CMK (cell line): ENCODE measurements around the gene ADARB2.
"Not testable (repeated sequence)": the region's sequence is repeated elsewhere in the genome, so short reads cannot be mapped to it uniquely, and the experiment has no call there.

Source experiments
- DNase-seq: peaks from one replicate; pipeline ENCODE4 v3.0.0-alpha.2; 2010; ENCODE audit warnings: low read depth

ADARB2 gene

DNA sequence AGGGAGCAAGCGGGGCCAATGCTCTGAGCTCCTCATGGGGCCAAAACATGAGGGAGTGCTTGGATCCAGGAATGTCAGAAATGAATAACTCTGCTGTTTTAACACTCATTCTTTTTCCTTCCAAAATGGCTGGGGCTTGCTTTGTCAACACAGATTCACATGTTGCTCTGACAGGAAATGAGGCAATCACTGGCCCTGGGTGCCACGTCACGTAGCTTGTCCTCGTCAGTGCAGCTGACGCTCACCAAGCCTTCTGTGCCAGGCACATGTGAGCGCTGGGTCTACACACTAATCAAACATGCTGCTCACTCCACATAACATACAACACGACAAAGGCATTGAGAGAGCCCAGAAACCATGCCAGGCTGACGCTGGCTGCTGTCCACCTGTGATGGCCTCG, 482.2 kb downstream of the ADARB2 start:
- no peak for DNase-seq

DNA sequence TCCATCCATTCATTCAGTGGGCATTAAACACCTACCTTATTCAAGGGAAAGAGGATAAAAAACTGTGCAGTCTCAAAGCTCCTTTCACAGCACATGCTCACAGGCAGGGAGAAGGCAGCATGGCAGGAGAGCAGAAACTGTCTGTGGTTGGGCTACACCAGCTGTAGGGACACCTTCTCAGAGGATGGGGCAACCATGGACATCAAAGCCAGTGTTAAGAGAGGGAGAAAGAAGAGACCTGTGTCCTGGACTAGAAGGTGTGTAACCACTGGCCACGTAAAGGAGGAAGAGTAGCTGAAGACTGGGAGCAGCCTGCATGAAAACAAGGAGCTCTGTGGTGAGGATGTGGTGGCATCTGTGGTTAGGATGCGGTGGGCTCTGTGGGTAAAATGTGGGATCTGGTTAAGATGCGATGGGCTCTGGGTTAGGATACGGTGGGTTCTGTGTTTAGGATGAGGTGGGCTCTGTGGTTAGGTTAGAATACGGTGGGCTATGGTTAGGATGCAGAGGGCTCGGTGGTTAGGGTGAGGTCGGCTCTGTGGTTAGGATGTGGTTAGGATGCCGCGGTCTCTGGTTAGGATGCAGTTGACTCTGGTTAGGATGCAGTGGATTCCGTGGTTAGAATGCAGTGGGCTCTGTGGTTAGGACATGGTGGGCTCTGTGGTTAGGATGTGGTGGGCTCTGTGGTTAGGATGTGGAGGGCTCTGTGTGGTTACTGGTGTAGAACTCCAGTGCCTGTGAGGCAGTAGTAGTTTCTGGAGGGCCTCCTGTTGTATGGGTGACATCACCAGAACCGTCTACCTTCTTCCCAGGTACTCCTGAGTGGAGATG, 483.6 kb downstream of the ADARB2 start:
- no peak for DNase-seq

DNA sequence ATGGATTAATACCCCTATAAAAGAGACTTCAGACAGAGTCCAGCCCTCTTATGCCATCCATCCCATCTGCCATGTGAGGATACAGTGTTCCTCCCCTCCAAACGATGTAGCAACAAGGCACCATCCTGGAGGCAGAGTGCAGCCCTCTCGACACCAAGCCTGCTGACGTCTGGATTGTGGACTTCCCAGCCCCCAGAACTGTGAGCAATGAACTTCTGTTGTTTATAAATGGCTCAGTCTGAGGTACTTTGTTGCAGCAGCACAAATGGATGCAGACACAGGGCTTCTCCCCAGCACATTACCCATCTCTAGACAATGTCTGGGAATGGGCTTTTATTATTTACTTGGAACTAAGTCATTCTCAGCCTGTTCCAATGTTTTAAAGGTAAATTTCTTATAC, 485.6 kb downstream of the ADARB2 start:
- no peak for DNase-seq

DNA sequence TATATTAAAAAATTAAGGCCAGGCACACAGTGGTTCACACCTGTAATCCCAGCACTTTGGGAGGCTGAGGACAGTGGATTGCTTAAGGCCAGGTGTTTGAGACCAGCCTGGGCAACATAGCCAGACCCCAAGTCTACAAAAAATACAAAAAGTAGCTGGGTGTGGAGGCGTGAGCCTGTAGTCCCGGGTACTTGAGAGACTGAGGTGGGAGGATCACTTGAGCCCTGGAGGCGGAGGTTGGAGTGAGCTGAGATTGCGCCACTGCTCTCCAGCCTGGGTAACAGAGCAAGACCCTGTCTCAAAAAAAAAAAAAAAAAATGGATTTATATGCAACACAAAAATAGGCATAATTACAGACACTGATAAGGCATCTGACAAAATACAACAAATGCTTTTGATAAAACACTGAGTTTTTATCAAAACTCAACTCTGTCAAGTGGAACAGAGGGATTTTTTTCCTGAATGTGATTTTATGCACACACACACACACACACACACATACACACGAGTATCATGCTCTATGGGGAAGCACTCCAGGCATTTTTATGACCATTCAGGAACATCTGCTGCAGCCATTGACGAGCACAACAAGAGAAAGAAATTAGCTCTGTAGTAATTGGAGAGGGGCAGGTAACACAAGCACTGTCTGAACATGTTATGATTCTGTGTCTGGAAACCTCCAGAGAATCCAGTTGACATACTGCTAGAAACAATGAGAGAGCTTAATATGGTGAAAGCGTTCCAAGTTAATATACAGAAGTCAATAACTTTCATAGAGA, 488.0 kb downstream of the ADARB2 start:
- DNase-seq: no peak

DNA sequence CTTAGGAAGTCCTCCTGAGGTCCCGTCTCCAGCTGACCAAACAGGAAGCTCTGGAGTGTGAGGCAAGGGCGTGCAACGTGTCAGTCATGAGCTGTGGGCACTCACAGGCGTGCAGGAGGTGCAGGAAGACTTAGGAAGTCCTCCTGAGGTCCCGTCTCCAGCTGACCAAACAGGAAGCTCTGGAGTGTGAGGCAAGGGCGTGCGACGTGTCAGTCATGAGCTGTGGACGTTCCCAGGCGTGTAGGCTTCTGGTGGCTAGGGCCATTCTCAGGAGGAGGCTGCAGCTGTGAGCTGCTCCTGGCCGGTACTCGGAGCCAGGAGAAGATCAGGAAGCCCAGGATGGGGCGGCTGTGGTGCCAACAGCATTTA, 489.1 kb downstream of the ADARB2 start:
- not testable (repeated sequence) for DNase-seq

DNA sequence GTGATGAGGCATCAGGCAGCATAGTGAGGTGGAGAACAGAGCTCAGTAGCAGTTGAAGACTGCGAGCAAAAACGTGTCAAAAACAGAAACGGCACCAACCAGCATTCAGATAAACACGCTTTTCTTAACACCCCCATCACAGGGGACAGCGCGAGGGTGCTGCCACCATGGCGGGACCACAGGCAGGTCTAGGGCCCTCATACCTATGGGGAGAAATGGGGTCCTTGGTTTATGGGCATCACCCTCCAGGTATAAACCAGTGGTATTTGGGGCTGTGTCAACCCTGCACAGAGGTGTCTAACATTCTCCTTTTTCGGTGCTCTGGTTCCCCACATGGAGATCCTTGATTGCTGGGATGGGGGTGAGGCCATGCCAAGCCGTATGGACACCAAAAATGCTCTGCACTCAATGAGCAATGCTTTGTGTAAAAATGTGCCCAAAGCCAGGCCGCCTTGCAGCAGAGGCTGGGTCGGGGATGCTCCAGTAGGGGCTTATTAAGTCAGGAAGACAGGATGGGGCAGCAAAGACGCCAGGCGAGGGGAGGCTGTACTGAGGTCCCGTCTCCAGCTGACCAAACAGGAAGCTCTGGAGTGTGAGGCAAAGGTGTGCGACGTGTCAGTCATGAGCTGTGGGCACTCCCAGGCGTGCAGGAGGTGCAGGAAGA, 489.6 kb downstream of the ADARB2 start:
- DNase-seq: no peak

DNA sequence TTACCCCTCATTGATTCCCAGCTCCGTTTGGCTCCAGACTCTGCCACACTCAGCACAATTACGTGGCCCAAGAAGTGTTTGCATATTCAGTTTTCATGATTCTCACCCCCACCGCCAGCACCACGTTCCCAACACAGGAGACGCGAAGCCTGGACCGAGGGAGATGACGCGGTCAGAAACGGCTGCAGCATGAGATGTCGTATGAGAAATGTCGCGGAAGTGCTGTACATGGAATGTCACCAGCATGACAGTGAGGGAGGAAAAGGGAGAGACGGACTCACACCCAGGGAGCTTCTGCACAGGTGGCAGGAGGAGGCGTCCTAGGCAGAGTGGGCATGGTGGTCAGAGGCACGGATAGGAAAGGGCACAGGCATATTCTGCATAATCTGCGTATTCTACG, 492.8 kb downstream of the ADARB2 start:
- DNase-seq: no peak

DNA sequence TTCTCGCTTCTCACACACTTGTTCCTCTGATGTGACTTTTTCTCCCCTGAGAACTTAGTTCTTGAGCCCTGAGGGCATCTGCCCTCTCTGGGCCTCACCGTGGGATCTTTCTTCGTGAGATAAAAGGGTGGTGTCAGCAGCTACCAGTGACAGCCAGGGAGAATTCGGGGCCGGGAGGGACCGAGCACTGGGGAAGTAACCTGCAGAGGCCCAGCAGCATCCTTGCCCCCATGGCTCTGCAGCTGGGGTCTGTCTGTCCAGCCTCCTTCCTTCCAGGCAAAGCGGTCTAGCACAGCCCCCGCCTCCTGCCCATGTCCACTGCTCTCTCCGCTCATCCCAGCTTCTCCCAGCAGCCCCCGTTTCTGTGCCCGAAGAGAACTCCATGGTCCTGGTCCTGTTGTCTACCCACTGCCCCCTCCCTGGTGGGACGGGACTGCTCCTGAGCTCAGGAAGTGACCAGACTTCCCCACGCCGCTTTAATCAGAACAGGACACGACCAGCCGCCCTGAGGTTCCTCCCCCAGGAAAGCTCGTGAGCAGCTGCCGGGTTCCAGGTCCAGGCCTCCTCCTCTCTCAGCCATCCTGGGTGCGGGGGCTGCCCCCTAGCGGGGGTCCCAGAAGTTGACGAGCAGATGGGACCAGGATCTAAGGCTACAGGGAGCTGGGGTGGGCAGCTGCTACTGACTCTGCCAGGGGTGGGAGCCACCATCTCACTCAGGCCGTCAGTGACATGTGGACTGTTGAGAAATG, 493.7 kb downstream of the ADARB2 start:
- DNase-seq: no peak

DNA sequence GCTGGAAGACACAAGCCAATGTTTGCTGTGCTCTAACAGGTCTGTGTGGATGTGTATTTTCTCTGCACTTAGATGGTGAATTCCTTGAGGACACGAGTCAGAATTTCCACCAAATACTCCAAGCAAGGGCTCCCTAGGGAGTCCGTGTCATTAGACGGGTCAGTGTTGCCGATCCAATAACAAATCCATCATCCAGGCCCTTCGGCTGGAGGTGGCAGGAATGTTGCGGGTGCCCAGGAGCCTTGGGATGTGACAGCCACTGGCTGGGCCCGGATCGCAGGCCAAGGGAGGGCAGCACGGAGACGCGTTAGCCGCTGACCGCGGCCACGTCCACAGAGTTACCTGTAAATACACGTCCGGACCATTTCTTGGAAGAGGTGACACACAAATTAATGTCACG, 494.4 kb downstream of the ADARB2 start:
- no peak for DNase-seq

DNA sequence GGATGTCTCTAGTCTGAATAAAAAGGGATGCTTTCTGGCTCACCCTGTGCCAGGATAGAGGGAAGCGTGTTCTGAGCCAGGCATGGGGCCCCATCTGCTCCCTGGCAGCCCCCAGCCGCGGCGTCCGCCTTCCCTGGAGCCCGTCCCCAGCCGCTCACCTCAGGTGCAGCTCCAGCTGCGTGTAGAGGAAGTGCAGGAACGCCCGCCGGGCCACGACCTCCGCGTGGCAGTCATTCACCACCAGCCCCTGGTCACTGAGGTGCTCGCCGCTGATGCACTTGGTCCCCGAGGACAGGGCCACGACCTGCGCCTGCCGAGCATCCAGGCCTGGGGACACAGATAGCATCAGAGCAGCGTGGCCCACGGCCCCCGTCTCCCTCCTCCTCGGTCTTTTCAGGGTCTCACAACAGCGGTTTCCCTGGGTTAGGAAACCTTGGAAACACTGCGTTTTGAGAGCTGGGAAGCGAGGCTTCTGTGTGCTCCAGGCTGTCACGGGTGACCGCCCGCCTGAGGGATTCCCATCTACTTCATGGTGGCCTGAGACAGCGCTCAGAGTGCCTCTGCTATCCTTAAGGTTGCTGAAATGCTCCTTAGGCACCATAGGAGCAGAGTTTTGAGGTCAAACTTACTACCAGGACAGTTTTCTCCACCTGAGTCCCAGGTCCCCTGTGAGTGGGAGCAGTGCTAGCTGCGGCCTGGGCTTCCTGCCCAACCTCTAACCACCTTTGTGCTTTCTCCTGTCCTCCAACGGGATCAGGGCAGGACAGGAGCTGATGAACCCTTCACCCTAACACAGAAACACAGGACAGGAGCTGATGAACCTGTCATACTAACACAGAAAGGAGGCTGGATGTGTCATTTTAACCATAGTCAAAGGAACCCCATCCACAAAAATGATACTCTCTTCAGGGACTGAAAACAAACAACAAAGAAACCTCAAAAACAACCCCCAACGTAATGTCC, 495.1 kb downstream of the ADARB2 start:
- no peak for DNase-seq

DNA sequence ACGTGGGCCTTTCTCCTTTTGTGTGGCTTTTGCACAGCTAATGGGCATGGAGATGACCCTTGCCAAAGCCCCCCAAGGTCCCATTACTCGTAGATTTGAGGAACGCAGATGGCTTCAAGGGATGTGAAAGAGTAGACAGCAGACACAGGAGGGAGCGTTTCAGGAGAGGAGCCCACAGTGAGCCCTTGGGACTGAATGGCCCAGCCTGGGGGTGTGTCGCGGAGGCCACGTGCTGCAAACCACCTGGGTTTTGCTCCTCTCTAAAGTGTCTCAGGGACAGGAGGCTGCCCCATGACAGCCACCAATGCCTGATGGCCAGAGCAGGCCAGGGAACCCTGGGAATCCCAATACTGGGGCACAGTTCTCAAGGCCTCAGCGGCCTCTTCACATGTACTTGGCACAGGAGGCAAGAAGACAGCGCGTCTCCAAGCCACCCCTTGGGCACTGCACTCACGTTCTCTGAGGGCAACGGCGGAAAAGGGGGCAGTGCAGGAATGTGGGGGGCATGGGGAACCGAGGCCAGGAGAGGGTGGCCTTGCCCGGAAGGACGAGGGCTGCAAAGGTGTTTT, 495.9 kb downstream of the ADARB2 start:
- DNase-seq: no peak

DNA sequence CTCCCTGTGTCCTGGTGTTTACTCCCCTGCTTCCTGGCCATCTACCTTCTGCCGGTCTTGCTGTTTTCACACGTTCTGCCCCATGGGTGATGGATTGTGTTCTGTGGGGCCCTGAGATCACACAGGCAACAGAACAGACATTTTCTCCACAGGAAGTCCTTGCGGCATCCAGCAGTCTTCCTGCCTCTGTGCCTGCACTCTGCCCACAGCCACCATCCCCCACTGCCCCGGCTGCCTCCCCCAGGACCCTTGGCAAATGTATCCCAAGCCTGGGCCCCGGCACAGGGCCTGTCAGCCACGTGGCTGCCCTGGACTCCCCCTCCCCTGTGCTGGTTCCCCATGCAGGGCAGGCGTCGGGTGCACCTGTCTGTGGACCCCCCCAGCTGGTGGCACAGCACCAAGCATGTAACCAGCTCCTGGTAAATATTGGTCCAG, 497.0 kb downstream of the ADARB2 start:
- no peak for DNase-seq

DNA sequence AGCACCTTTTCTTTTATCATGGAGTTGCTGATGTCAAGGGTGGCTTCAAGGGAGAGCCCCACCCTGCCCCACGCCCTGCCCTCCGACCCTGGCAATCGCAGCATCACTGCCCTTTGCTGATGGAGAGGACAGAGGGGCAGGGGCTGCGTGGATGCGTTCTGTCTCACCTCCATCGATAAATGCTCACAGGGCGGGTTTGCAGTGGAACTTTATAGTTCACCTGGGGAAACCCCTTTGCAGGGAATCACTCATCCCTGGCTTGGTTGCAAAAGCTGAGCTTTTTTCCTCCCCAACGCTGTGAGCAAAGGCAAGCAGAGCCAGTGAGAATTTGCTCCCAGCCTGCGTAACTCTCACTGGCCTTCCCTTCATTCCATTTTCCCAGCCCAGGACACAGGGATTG, 504.3 kb downstream of the ADARB2 start:
- no peak for DNase-seq

DNA sequence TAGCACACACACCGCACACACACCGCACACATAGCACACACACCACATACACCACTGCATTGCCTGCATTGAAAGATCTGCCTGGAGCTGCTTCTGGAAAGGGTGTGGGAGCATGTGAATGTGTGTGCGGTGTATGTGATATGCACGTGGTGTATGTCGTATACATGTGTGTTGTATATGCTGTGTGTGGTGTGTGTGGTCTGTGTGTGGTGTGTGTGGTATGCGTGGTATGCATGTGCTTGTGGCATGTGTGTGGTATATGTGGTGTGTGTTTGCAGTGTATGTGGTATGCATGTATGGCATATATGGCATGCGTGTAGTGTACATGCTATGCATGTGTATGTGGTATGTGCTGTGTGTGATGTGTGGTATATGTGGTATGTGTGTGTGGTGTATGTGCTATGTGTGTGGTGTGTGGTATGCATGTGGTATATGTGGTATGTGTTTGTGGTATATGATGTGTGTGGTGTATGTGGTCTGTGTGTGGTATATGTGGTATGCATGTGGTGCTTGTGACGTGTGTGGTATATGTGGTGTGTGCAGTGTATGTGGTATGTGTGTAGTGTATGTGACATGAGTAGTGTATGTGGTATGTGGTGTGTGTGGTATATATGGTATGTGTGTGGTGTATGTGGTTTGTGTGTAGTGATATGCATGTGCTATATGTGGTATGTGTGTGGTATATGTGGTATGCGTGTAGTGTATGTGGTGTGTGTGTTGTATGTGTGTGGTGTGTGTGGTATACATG, 505.0 kb downstream of the ADARB2 start:
- DNase-seq: no peak

DNA sequence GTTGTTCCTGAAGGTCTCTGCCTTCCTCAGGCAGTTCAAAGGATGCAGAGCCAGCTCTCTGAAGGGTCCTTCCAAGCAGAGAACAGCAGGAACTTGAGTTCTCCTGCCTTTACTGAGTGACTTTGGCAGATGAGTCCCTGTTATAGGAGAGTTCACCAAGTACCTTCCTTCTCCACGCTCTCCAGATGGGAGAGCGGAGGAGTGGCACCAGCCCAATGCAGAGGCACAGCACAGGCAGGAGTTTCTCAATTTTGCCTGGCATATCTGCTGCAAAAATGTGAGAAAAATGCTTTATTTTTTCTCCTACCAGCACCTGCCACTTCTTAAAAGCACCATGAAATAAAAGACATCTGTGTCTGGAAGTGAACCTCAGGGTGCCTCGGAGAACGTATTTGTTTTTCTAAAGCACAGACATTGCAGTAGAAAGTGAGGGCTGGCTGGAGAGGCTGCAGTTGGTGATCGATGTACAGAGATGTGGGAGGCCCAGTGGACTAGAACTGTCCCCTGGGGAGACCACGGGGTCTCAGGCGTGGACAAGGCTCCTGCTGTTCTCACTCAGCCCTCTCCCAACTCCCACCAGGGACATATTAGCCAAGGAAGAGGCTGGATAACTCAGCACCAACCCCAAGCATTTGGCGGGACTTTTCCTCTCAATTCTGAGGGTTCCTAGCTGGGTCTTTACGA, 506.6 kb downstream of the ADARB2 start:
- DNase-seq: no peak

DNA sequence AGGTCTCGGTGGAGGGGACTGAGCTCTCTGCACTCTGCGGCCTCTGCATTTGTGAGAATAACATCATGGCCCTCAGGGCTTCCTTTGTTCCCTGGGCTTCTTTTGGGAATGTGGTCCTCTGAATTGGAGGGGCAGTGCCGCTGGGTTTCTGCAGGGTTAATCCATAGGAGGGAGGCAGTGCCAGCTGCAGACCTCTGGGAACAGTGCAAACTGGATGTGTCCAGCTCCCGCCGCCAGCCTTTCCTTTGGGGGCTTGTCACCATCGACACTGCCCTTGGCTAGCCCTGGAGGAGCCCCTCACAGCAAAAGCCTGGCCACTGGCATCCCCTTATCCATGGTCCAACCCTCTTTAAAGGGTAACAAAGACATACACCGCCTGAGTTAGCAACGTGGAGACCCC, 507.2 kb downstream of the ADARB2 start:
- no peak for DNase-seq

DNA sequence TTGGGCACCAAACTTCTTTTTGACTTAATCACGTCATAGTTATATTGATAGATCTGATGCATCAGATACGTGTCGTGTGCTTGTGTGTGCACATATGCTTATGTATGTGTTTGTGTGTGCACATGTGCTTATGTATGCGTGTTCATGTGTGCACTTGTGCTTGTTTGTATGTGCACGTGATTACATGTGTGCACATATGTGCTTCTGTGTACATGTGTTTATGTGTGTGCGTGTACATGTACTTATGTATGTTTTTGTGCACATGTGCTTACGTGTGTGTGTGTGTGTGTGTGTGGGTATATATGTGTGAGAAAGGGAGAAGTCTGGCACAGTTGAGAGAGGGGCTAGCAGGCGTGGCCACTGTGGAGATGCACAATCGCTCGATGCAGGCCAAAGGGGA, 507.8 kb downstream of the ADARB2 start:
- no peak for DNase-seq

DNA sequence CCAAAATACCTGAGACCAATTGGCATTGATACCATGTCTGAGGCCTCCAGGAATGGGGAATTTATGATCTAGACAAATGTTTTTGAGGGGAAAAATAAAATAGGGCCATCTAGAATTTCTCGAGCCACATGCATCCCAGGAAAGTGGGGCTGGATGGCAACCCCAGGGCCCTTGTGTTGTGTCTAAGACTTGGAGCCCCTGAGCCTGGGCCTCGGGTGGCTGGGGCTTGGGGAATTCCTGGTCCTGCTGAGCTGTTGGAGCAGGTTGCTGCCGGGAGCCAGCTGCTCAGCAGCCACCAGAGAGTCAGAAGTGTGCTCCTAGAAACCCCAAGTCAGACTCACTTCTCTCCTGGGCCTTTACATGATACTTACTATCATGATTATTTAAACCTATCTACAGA, 508.2 kb downstream of the ADARB2 start:
- DNase-seq: no peak

DNA sequence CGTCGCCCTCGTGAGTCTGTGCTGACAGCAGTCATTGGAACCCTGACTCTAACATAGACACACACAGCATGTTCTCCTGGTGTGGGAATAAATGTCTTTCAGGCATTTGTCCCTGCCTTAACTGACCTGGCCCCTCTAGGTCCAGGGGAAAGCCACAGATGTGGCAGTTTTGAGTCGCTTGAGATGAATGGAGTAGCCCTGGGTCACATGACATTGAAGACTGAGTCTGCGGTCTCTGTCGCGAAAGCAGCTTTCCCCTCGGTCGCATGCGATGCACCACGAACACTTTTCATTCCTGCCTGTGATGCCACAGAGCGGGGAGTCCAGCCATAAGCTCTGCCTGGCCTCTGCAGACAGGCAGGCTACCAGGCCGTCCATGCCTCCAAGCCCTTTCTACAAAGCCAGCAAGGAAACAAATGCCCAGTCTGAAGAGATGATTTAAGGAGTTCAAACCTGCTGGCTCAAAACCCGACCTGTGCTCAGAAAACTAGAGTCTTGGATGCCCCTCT, 508.8 kb downstream of the ADARB2 start:
- DNase-seq: no peak
